Activated CD8-positive, alpha-beta T cell treated with anti-CD3 and anti-CD28 coated beads, Interleukin-2, amount 10 ng/mL, durations not matched to agents 7 days and 5 days (primary cell): ENCODE data around the gene TMED8. TPM values are rescaled to one million over a fixed set of nuclear protein-coding genes. Genes with fewer than 3 reads are reported as not detected.
A peak's percentile ranks its signal among the peaks of the same experiment; 100 is the strongest.
"Not testable (repeated sequence)": the region's sequence is repeated elsewhere in the genome, so short reads cannot be mapped to it uniquely, and the experiment has no call there.

Experiments used
- ATAC-seq: fragments of 150-1000 bp; cut with Tn5 transposase; one replicate; pipeline ENCODE4 v1.10.0; 2021; ENCODE audit warnings: moderate library complexity
- CTCF ChIA-PET: fragments of 350-600 bp; sonication (Branson Sonifier 250); formaldehyde crosslinking; loops from one replicate; lab custom pipeline; 2021; ENCODE audit warnings: antibody characterized with exemption; lab: Charles Lee
- POLR2A ChIA-PET: fragments of 350-600 bp; sonication (Branson Sonifier 250); formaldehyde crosslinking; loops from one replicate; lab custom pipeline; 2021; ENCODE audit warnings: antibody characterized with exemption; lab: Charles Lee
- DNase-seq: peaks from one replicate; pipeline ENCODE4 v3.0.0-alpha.2; 2020
- H3K27ac Mint-ChIP-seq: one replicate; pipeline ENCODE4 v1.8.0; 2021; ENCODE audit warnings: mild to moderate bottlenecking, mixed read lengths
- H3K27me3 Mint-ChIP-seq: one replicate; pipeline ENCODE4 v1.8.0; 2021; ENCODE audit warnings: low read depth, mixed read lengths
- H3K36me3 Mint-ChIP-seq: one replicate; pipeline ENCODE4 v1.8.0; 2021; ENCODE audit warnings: low read depth, mixed read lengths
- H3K4me1 Mint-ChIP-seq: one replicate; pipeline ENCODE4 v1.8.0; 2021; ENCODE audit warnings: low read depth, mixed read lengths
- H3K4me3 Mint-ChIP-seq: one replicate; pipeline ENCODE4 v1.8.0; 2021; ENCODE audit warnings: mild to moderate bottlenecking, mixed read lengths
- H3K9me3 Mint-ChIP-seq: one replicate; pipeline ENCODE4 v1.8.0; 2022; ENCODE audit warnings: mixed read lengths; ENCODE audit not compliant: insufficient read depth
- total RNA-seq, 2 experiments: library from RNA; stranded (reverse); gene quantifications; one replicate each; pipeline ENCODE4 v1.2.3, GENCODE V29; 2021

Gene TMED8
- total RNA-seq, 2 experiments from 2014 or later = 16.7 to 17.1 TPM

- CTCF ChIA-PET = interaction anchor here (0.6 to 2.1 kb wide), 12 partner anchors 13 to 395 kb away, joined by 3 to 11 read pairs (median 4); partner anchors contain the start of genes SAMD15 and TMED8
- POLR2A ChIA-PET = interaction anchor here (1.2 to 1.8 kb wide), 5 partner anchors 14 to 508 kb away, joined by 3 to 10 read pairs (median 4); partner anchors contain the start of genes ANGEL1, SAMD15 and TMED8
These were observed 56.5 kb downstream of the TMED8 start, which contains the start of gene POMT2 for GRCh38 chr14:77320238-77320935. POMT2 (minus strand) TSS chr14:77320883; CDS start chr14:77320681, 202 bp downstream.

DNA sequence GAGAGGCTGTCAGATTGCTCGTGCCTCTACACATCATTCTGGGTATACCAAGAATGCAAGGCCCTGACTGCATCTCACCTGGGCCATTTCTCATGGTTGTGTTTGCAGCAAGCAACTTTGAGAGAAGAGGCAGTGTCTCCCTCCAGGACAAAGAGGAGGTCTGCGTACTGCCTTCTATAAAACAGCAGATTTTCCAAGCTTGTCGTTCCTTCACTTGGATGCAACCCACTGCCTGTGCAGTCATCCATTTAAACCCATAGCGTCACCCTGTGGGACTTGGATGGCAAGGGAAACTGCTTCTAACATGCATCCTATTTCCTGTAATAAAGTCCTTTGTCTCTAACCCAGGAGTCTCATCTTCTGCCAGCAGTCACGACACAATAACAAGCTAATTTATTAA is 57.5 kb downstream of the TMED8 start:
- ChIA-PET CTCF (interaction anchor here (0.5 to 1.6 kb wide), 8 partner anchors 12 to 409 kb away, joined by 3 to 5 read pairs (median 3); no protein-coding TSS in a partner anchor), POLR2A (no interaction called here)
- H3K27ac Mint-ChIP-seq = no peak overlapping the region
- H3K27me3 Mint-ChIP-seq = no peaks in the 10 kb centered on the region
- DNase-seq (no peak), ATAC-seq (no peak)
- H3K9me3 Mint-ChIP-seq = no peaks in the 10 kb centered on the region
- H3K36me3 Mint-ChIP-seq = no peaks in the 10 kb centered on the region
- H3K4me1 Mint-ChIP-seq = peaks cover 23% of the 10 kb centered on the region
- H3K4me3 Mint-ChIP-seq = peak overlapping the region; percentile 81

More at GRCh38 chr14:77320238-77320935, 56.5 kb downstream of the TMED8 start, which contains the start of gene POMT2:
- Mint-ChIP-seq H3K27me3 (no peaks in the 10 kb centered on the region), H3K4me1 (peaks cover 23% of the 10 kb centered on the region), H3K27ac (peak within 1 kb of the TSS; percentile 100), H3K36me3 (no peaks in the 10 kb centered on the region), H3K9me3 (no peaks in the 10 kb centered on the region), H3K4me3 (peak within 1 kb of the TSS; percentile 93)
- peak; percentile 61 for ATAC-seq
- DNase-seq = peak; percentile 94

DNA sequence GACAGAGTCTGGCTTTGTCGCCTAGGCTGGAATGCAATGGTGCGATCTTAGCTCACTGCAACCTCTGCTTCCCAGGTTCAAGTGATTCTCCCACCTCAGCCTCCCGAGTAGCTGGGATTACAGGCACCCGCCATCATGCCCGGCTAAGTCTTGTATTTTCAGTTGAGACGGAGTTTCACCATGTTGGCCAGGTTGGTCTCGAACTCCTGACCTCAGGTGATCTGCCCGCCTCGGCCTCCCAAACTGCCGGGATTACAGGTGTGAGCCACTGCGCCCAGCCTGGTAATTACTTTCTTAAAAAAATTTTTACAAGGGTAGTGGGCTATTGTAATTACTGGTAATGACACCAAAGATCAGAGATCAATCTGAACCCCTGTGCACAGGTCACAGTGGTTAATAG is 58.1 kb downstream of the TMED8 start:
- ATAC-seq, POLR2A ChIA-PET, DNase-seq, H3K27me3 Mint-ChIP-seq, H3K36me3 Mint-ChIP-seq, H3K4me3 Mint-ChIP-seq, H3K9me3 Mint-ChIP-seq, H3K27ac Mint-ChIP-seq: not testable (repeated sequence)
- CTCF ChIA-PET = interaction anchor here (0.5 to 1.6 kb wide), 5 partner anchors 12 to 408 kb away, joined by 3 to 5 read pairs (median 3); no protein-coding TSS in a partner anchor
- peaks cover 23% of the 10 kb centered on the region for H3K4me1 Mint-ChIP-seq

DNA sequence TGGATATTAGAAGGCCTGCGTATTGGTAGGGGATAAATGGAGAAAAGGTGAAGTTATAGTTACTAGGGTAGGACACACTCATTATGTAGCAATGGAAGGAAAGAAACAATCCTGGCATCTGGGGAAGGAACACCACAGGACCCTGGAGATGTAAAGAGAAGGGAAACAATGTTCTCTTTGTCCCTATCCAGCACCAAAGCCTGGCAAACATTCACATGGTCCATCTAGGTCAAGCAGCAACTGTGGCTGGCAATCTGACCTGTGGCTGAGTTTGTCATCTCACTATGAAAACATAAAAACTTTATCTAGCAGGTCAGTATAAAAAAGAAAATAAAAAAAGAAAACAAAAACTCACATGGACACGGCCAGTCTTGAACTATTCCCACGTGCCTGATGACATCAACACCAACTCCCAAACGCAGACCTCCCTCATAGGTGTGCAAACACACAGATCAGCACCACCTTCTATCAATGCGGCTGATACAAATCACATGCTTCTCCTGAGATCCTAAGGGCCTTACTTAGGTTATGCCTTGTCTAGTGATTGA is 58.8 kb downstream of the TMED8 start:
- Mint-ChIP-seq H3K27me3 (no peaks in the 10 kb centered on the region), H3K4me3 (no peak overlapping the region), H3K9me3 (no peaks in the 10 kb centered on the region), H3K4me1 (peaks cover 23% of the 10 kb centered on the region), H3K36me3 (no peaks in the 10 kb centered on the region), H3K27ac (no peak overlapping the region)
- ATAC-seq = no peak
- DNase-seq = no peak
- ChIA-PET CTCF (interaction anchor here (4.6 kb wide), 1 partner anchor 166 kb away, joined by 108 read pairs; no protein-coding TSS in a partner anchor), POLR2A (no interaction called here)

DNA sequence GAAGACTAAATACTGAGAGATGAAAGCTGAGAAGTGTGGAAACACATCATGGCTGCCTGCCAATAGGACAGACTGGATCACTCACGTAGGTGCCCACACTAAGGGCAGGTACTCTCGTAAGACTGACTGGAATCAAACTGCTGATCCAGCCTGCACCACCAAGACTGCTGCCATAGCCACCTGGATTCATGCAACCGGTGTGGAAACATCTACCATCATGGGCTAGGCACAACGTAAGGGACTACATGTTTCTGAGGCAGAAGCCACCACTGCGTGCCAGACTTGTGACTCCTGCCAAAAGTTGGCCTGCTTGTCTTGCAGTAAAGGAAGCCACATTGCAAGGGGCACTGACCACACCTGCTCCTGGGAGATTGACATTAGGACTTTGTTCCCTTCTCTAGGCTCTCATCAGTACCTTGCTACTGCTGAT is 60.0 kb downstream of the TMED8 start:
- POLR2A ChIA-PET = no interaction called here

DNA sequence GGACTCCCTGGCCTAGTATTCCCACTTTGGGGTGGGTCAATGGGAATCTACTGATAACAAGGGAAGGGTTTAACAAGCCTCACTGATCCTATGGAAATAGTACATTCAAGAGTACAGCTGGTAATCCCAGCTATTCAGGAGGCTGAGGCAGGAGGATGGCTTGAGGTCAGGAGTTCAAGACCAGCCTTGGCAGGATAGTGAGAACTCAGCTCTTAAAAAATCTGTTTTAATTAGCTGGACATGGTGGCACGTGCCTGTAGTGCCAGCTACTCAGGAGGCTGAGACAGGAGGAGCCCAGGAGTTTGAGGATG is 60.7 kb downstream of the TMED8 start:
- Mint-ChIP-seq H3K36me3 (no peaks in the 10 kb centered on the region), H3K4me1 (peaks cover 12% of the 10 kb centered on the region), H3K27ac (no peak overlapping the region), H3K27me3 (no peaks in the 10 kb centered on the region), H3K4me3 (no peak overlapping the region), H3K9me3 (no peaks in the 10 kb centered on the region)
- DNase-seq (no peak), ATAC-seq (no peak)
- ChIA-PET CTCF (interaction anchor here (0.7 to 6.1 kb wide), 51 partner anchors 9 to 546 kb away, joined by 3 to 214 read pairs (median 4); partner anchors contain the start of genes CIPC, SAMD15, TMED8 and VIPAS39), POLR2A (interaction anchor here (0.8 kb wide), 1 partner anchor 60 kb away, joined by 3 read pairs; the partner anchor contains the start of gene TMED8)

More for the DNA sequence above, 60.0 kb downstream of the TMED8 start:
- Mint-ChIP-seq H3K9me3 (no peaks in the 10 kb centered on the region), H3K36me3 (no peaks in the 10 kb centered on the region), H3K27ac (no peak overlapping the region), H3K4me3 (no peak overlapping the region), H3K27me3 (no peaks in the 10 kb centered on the region), H3K4me1 (peaks cover 15% of the 10 kb centered on the region)
- DNase-seq = no peak
- CTCF ChIA-PET = interaction anchor here (0.9 to 6.1 kb wide), 24 partner anchors 8 to 237 kb away, joined by 3 to 214 read pairs (median 7); partner anchors contain the start of genes SAMD15, TMED8 and ZDHHC22
- ATAC-seq = no peak

DNA sequence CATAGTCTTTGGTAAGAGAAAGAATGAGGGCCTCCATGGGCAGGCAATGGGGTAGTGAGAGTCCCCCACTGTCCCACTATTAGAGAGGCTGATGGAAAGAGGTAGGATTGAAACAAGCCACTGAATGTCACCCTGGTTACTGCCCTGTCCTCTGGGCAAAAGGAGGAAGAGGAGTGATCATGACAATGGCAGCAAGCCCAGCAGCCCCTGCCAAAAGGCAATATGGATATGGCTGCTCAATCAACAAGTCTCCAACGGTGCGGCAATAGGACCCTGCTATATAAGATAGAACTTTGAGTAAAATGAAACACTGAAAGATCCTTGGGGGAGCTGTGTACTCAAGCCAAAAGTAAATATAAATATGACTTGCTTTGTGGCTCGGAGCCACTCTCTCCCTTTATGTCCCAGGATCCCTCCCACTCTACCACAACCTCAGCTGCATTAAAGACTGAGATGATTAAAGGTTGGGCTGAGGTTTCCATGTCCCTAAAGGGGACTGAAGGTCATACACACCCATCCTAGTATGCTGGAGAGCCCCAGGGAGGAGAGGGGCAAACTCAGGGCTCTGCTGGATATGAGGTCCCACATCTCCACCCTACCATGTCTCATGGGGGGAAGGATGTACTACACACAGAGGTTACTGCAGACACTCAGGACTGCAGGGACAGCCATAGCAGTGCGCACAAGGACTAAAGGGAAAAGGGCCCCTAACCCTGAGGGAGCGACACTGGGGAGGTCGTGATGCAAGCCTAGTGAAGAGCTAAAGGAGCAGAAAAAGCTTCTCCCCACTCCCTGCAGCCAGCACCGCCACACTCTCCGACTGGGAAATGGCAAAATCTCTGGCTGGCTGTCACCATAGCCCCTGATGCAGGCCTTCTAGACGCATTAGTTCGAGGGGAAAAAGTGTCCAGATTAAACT is 62.1 kb downstream of the TMED8 start:
- ChIA-PET CTCF (interaction anchor here (0.8 to 6.1 kb wide), 17 partner anchors 8 to 547 kb away, joined by 3 to 214 read pairs (median 9); partner anchors contain the start of genes SAMD15, TMED8 and ZDHHC22), POLR2A (no interaction called here)
- Mint-ChIP-seq H3K27ac (no peak overlapping the region), H3K9me3 (no peaks in the 10 kb centered on the region), H3K27me3 (no peaks in the 10 kb centered on the region), H3K36me3 (no peaks in the 10 kb centered on the region), H3K4me1 (peaks cover 8% of the 10 kb centered on the region), H3K4me3 (no peak overlapping the region)
- DNase-seq (no peak), ATAC-seq (no peak)

DNA sequence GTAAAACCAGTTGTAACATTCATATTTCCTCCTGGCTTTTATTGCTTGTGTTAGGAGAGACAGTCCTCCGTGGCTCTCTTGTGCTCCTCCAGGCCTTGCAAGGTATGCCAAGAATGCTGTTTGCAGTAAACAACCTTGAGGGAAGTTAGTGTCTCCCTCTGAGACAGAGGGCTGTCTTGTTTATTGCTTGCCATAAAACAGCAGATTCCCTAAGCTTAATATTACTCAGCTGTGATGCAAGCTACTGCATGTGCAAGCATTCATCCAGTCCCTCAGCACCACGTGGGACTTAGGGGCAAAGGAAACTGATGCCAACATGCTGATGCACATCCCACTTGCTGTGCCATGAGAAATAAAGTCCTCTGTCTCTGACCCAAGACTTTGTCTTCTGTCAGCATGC is 62.9 kb downstream of the TMED8 start:
- H3K36me3 Mint-ChIP-seq = no peaks in the 10 kb centered on the region
- no peak for DNase-seq
- no peak for ATAC-seq
- H3K4me1 Mint-ChIP-seq = peaks cover 4% of the 10 kb centered on the region
- POLR2A ChIA-PET = no interaction called here
- H3K9me3 Mint-ChIP-seq = no peaks in the 10 kb centered on the region
- CTCF ChIA-PET = interaction anchor here (1.4 to 6.1 kb wide), 3 partner anchors 13 to 162 kb away, joined by 3 to 214 read pairs (median 108); no protein-coding TSS in a partner anchor
- H3K4me3 Mint-ChIP-seq = no peak overlapping the region
- H3K27ac Mint-ChIP-seq = no peak overlapping the region
- H3K27me3 Mint-ChIP-seq = no peaks in the 10 kb centered on the region

- H3K4me1 Mint-ChIP-seq = peaks cover 4% of the 10 kb centered on the region
- no peaks in the 10 kb centered on the region for H3K36me3 Mint-ChIP-seq
- DNase-seq = no peak
- no peak for ATAC-seq
- ChIA-PET CTCF (interaction anchor here (0.8 to 6.1 kb wide), 4 partner anchors 8 to 162 kb away, joined by 3 to 214 read pairs (median 56); no protein-coding TSS in a partner anchor), POLR2A (no interaction called here)
- no peak overlapping the region for H3K27ac Mint-ChIP-seq
- H3K27me3 Mint-ChIP-seq = no peaks in the 10 kb centered on the region
- H3K9me3 Mint-ChIP-seq = no peaks in the 10 kb centered on the region
- H3K4me3 Mint-ChIP-seq = no peak overlapping the region
These were observed 63.5 kb downstream of the TMED8 start for GRCh38 chr14:77313371-77313770.

DNA sequence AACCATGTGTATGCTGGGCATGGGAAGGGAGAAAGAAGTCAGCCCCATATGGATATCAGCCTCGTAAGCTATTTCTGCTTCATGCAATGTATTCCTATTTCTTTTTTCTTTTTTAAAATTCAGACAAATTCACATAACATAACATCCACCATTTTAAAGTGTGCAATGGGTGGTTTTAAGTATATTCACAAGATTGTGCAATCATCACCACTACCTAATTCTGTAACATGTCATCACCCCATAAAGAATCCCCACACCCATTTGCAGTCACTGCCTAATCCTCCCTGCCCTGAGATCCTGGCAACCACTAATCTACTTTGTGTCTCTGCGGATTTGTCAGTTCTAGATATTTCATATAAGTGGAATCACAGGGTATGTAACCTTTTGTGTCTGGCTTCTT is 65.7 kb downstream of the TMED8 start:
- peaks cover 4% of the 10 kb centered on the region for H3K4me1 Mint-ChIP-seq
- no peak for DNase-seq
- H3K4me3 Mint-ChIP-seq = no peak overlapping the region
- no peaks in the 10 kb centered on the region for H3K27me3 Mint-ChIP-seq
- no peaks in the 10 kb centered on the region for H3K9me3 Mint-ChIP-seq
- POLR2A ChIA-PET = no interaction called here
- no peak overlapping the region for H3K27ac Mint-ChIP-seq
- no peak for ATAC-seq
- H3K36me3 Mint-ChIP-seq = no peaks in the 10 kb centered on the region
- CTCF ChIA-PET = interaction anchor here (6.1 kb wide), 1 partner anchor 10 kb away, joined by 214 read pairs; no protein-coding TSS in a partner anchor

- no peak overlapping the region for H3K4me3 Mint-ChIP-seq
- DNase-seq = no peak
- H3K27me3 Mint-ChIP-seq = no peaks in the 10 kb centered on the region
- peaks cover 4% of the 10 kb centered on the region for H3K4me1 Mint-ChIP-seq
- POLR2A ChIA-PET = no interaction called here
- no peak for ATAC-seq
- CTCF ChIA-PET = interaction anchor here (1.5 to 2.1 kb wide), 2 partner anchors 9 to 11 kb away, joined by 4 to 8 read pairs; no protein-coding TSS in a partner anchor
- H3K36me3 Mint-ChIP-seq = no peaks in the 10 kb centered on the region
- no peak overlapping the region for H3K27ac Mint-ChIP-seq
- H3K9me3 Mint-ChIP-seq = no peaks in the 10 kb centered on the region
These were observed 66.9 kb downstream of the TMED8 start for GRCh38 chr14:77310026-77310425.
